IMR-90 (cell line): Measurements from ENCODE around the gene SHISAL2B. TPM values are rescaled to one million over a fixed set of nuclear protein-coding genes. Genes with fewer than 3 reads are reported as not detected.

Source experiments
- ATAC-seq: fragments of 200-7000 bp; cut with Tn5 transposase; 2 replicates; pipeline ENCODE4 v1.9.1; 2020; ENCODE audit warnings: low read depth, mild to moderate bottlenecking, moderate library complexity
- BruUV-seq: library from RNA; stranded (reverse); fragments of 400-500 nt; replicated peaks from 2 replicates; lab custom pipeline; 2021; lab: Mats Ljungman, UMichigan
- CTCF ChIA-PET: fragments of 300-600 bp; formaldehyde crosslinking; extraction: SDS; loops from one replicate; lab custom pipeline; 2021; ENCODE audit warnings: antibody characterized with exemption; lab: Yijun Ruan, JAX
- POLR2A ChIA-PET: fragments of 300-600 bp; sonication (Branson Sonifier 250); formaldehyde crosslinking; loops from one replicate; lab custom pipeline; 2022; ENCODE audit warnings: antibody characterized with exemption; ENCODE audit not compliant: unreplicated experiment; lab: Charles Lee
- DNase-seq: peaks from one replicate; pipeline ENCODE4 v3.0.0; 2013
- H2AFZ ChIP-seq: replicated peaks from 2 replicates; pipeline ENCODE3; 2013; ENCODE audit warnings: low read length, mild to moderate bottlenecking; ENCODE audit not compliant: poor library complexity
- H2AK5ac ChIP-seq: 2 replicates; pipeline ENCODE4 v1.6.1; 2013; ENCODE audit warnings: low read depth, low read length, inconsistent platforms
- H2AK9ac ChIP-seq: replicated peaks from 2 replicates; pipeline ENCODE3; 2013; ENCODE audit warnings: mild to moderate bottlenecking, low read depth, low read length, moderate library complexity; ENCODE audit not compliant: poor library complexity
- H2BK120ac ChIP-seq: 2 replicates; pipeline ENCODE4 v1.6.1; 2013; ENCODE audit warnings: low read depth, low read length, inconsistent platforms
- H2BK15ac ChIP-seq: 3 replicates; pipeline ENCODE4 v1.6.1; 2013; ENCODE audit warnings: low read depth, low read length, inconsistent platforms
- H2BK20ac ChIP-seq: 2 replicates; pipeline ENCODE4 v1.6.1; 2013; ENCODE audit warnings: low read depth, mild to moderate bottlenecking, inconsistent platforms, low read length, moderate library complexity
- H2BK5ac ChIP-seq: 2 replicates; pipeline ENCODE4 v1.6.1; 2013; ENCODE audit warnings: mild to moderate bottlenecking, low read depth, low read length, inconsistent platforms; ENCODE audit not compliant: poor library complexity, severe bottlenecking
- H3K14ac ChIP-seq: replicated peaks from 2 replicates; pipeline ENCODE4 v1.6.1; 2013; ENCODE audit warnings: low read depth, low read length, inconsistent platforms
- H3K18ac ChIP-seq: 2 replicates; pipeline ENCODE4 v1.6.1; 2013; ENCODE audit warnings: low read depth, low read length, control low read depth
- H3K23ac ChIP-seq: 2 replicates; pipeline ENCODE4 v1.6.1; 2013; ENCODE audit warnings: low read depth, low read length, inconsistent platforms
- H3K27ac ChIP-seq: 2 replicates; pipeline ENCODE4 v1.5.1; 2013; ENCODE audit warnings: mild to moderate bottlenecking, control low read depth, low read length; ENCODE audit not compliant: insufficient read depth
- H3K27me3 ChIP-seq: 2 replicates; pipeline ENCODE4 v1.6.1; 2013; ENCODE audit warnings: low read length; ENCODE audit not compliant: control insufficient read depth, insufficient read depth
- H3K36me3 ChIP-seq: 2 replicates; pipeline ENCODE4 v1.6.1; 2013; ENCODE audit warnings: low read length, mixed read lengths; ENCODE audit not compliant: control insufficient read depth, insufficient read depth
- H3K4ac ChIP-seq: 2 replicates; pipeline ENCODE4 v1.6.1; 2013; ENCODE audit warnings: low read depth, low read length, inconsistent platforms
- H3K4me1 ChIP-seq: 2 replicates; pipeline ENCODE4 v1.6.1; 2013; ENCODE audit warnings: low read length, mixed read lengths; ENCODE audit not compliant: control insufficient read depth, insufficient read depth
- H3K4me2 ChIP-seq: 2 replicates; pipeline ENCODE4 v1.6.1; 2013; ENCODE audit warnings: low read depth, mild to moderate bottlenecking, control low read depth, low read length, moderate library complexity
- H3K4me3 ChIP-seq: 2 replicates; pipeline ENCODE4 v1.5.1; 2013; ENCODE audit warnings: low read depth, mild to moderate bottlenecking, control low read depth, low read length, moderate library complexity; ENCODE audit not compliant: insufficient read depth
- H3K56ac ChIP-seq: 2 replicates; pipeline ENCODE4 v1.6.1; 2013; ENCODE audit warnings: low read length, inconsistent platforms; ENCODE audit not compliant: insufficient read depth; ENCODE audit errors: extremely low read depth
- H3K79me1 ChIP-seq, 2 experiments: 2 replicates each; pipeline ENCODE4 v1.6.1; 2013; ENCODE audit warnings: low read length in 2 of 2, inconsistent platforms in 1 of 2, low read depth in 1 of 2
- H3K9ac ChIP-seq: 2 replicates; pipeline ENCODE4 v1.6.1; 2013; ENCODE audit warnings: low read depth, low read length, control low read depth
- H3K9me1 ChIP-seq: 2 replicates; pipeline ENCODE4 v1.6.1; 2013; ENCODE audit warnings: low read length, inconsistent platforms; ENCODE audit not compliant: insufficient read depth
- H3K9me3 ChIP-seq: 2 replicates; pipeline ENCODE4 v1.6.1; 2013; ENCODE audit warnings: low read length; ENCODE audit not compliant: control insufficient read depth, insufficient read depth
- H4K20me1 ChIP-seq: 2 replicates; pipeline ENCODE4 v1.6.1; 2013; ENCODE audit warnings: low read length, inconsistent platforms; ENCODE audit not compliant: insufficient read depth
- H4K5ac ChIP-seq: 2 replicates; pipeline ENCODE4 v1.6.1; 2013; ENCODE audit warnings: mild to moderate bottlenecking, low read depth, low read length, control low read depth
- H4K8ac ChIP-seq, 2 experiments: 2 replicates each; pipeline ENCODE4 v1.6.1; 2013; ENCODE audit warnings: low read depth in 2 of 2, low read length in 2 of 2, control low read depth in 1 of 2, inconsistent platforms in 1 of 2
- H4K91ac ChIP-seq: 2 replicates; pipeline ENCODE4 v1.6.1; 2013; ENCODE audit warnings: low read depth, low read length, inconsistent platforms; ENCODE audit not compliant: insufficient read depth
- BHLHE40 ChIP-seq: fragments of 150-350 bp; IDR thresholded peaks from 2 replicates; pipeline ENCODE4 v1.6.1; 2016; ENCODE audit warnings: mild to moderate bottlenecking, low read depth, low read length
- CEBPB ChIP-seq: IDR thresholded peaks from 2 replicates; pipeline ENCODE4 v1.6.1; 2012; ENCODE audit warnings: low read depth, low read length, improper control_type of control experiment
- CTCF ChIP-seq: conservative IDR thresholded peaks from 2 replicates; pipeline ENCODE4 v1.5.1; 2012; ENCODE audit warnings: mild to moderate bottlenecking, low read depth, low read length, improper control_type of control experiment
- ELK1 ChIP-seq: fragments of 150-350 bp; IDR thresholded peaks from 2 replicates; pipeline ENCODE4 v1.6.1; 2016; ENCODE audit warnings: low read depth, mild to moderate bottlenecking, low read length, moderate library complexity, borderline replicate concordance
- FOS ChIP-seq: fragments of 150-350 bp; IDR thresholded peaks from 2 replicates; pipeline ENCODE4 v1.6.1; 2016; ENCODE audit warnings: low read depth, low read length
- MAFK ChIP-seq: IDR thresholded peaks from 2 replicates; pipeline ENCODE4 v1.6.1; 2012; ENCODE audit warnings: low read depth, low read length, improper control_type of control experiment
- MAZ ChIP-seq: IDR thresholded peaks from 2 replicates; pipeline ENCODE4 v1.6.1; 2012; ENCODE audit warnings: low read depth, mild to moderate bottlenecking, low read length, improper control_type of control experiment, moderate library complexity, borderline replicate concordance
- MXI1 ChIP-seq: IDR thresholded peaks from 2 replicates; pipeline ENCODE4 v1.6.1; 2012; ENCODE audit warnings: low read depth, mild to moderate bottlenecking, low read length, moderate library complexity, borderline replicate concordance
- NFE2L2 ChIP-seq: fragments of 150-350 bp; IDR thresholded peaks from 2 replicates; pipeline ENCODE4 v1.6.1; 2016; ENCODE audit warnings: low read depth, mild to moderate bottlenecking, low read length
- POLR2A ChIP-seq: IDR thresholded peaks from 2 replicates; pipeline ENCODE4 v1.6.1; 2012; ENCODE audit warnings: mild to moderate bottlenecking, low read depth, low read length
- RAD21 ChIP-seq: IDR thresholded peaks from 2 replicates; pipeline ENCODE4 v1.6.1; 2012; ENCODE audit warnings: low read length, improper control_type of control experiment
- RCOR1 ChIP-seq: IDR thresholded peaks from 2 replicates; pipeline ENCODE4 v1.6.1; 2012; ENCODE audit warnings: mild to moderate bottlenecking, low read length, improper control_type of control experiment; ENCODE audit not compliant: insufficient replicate concordance
- RFX5 ChIP-seq: IDR thresholded peaks from 2 replicates; pipeline ENCODE4 v1.8.0; 2012; ENCODE audit warnings: low read depth, mild to moderate bottlenecking, low read length, moderate library complexity
- SMC3 ChIP-seq: fragments of 150-350 bp; IDR thresholded peaks from 2 replicates; pipeline ENCODE4 v1.6.1; 2016; ENCODE audit warnings: low read depth, mild to moderate bottlenecking, antibody characterized with exemption, low read length, moderate library complexity
- WGBS, 2 experiments: methylation state at CpG; one replicate each; pipeline versions ENCODE4 v1.1.5 to v1.1.7; 2013; ENCODE audit warnings: missing lambda C conversion rate in 2 of 2; ENCODE audit not compliant: insufficient read length in 1 of 2; ENCODE audit errors: extremely low coverage in 2 of 2; 5-methylcytosine and 5-hydroxymethylcytosine counted together
- dilution Hi-C: fragments of 300-500 bp; cut with HindIII; formaldehyde crosslinking; loops from one replicate; pipeline ENCODE4 v1.14.3; 2018; ENCODE audit warnings: low sequenced_read_pairs; ENCODE audit not compliant: unreplicated experiment
- in situ Hi-C: fragments of 300-500 bp; cut with MboI; formaldehyde crosslinking; loops from 3 replicates; pipeline ENCODE4 v1.14.3; 2019; ENCODE audit warnings: low sequenced_read_pairs, inconsistent platforms, mixed read lengths
- intact Hi-C: fragments of 100-400 bp; cut with micrococcal nuclease; formaldehyde crosslinking; loops from 2 replicates; pipeline ENCODE4 v1.10.0; 2022
- polyA plus RNA-seq, 3 experiments: library from polyadenylated mRNA; depleted of rRNA; stranded (reverse); fragments of >200 nt; gene quantifications; 2 replicates each; pipeline ENCODE4 v1.2.3, GENCODE V29; 2012; ENCODE audit warnings: low replicate concordance in 1 of 3
- total RNA-seq: library from RNA; depleted of rRNA; stranded (reverse); fragments of >200 nt; gene quantifications from 2 replicates; pipeline ENCODE4 v1.2.3, GENCODE V29; 2012
- TF ChIP-seq, protein P1 (sequence below): fragments of 150-350 bp; IDR thresholded peaks from 2 replicates; pipeline ENCODE4 v1.6.1; 2017; ENCODE audit warnings: mild to moderate bottlenecking, antibody characterized with exemption, low read length, low read depth

Gene SHISAL2B
- total and polyA plus RNA-seq, 2 of the 4 experiments (the other 2 are of a cell fraction), result not detected

GRCh38 chr5:64688391-64688790, 1.9 kb upstream of the SHISAL2B start:
- H4K20me1 ChIP-seq, result no peaks in the 10 kb centered on the region
- no peak overlapping the region for H4K5ac ChIP-seq
- H3K4ac ChIP-seq, result no peak overlapping the region
- WGBS, 2 experiments, result no CpG with 5 or more reads among the region's 3 CpGs
- no peak overlapping the region for H2AK9ac ChIP-seq
- no TSS peak for BruUV-seq
- no peak overlapping the region for H2AK5ac ChIP-seq
- H3K79me1 ChIP-seq, result no peaks in the 10 kb centered on the region
- H3K9me1 ChIP-seq, result no peaks in the 10 kb centered on the region
- DNase-seq (no peak), ATAC-seq (no peak)
- no peak overlapping the region for H2BK120ac ChIP-seq
- 0 out of 2 replicates have a peak, but pooled peaks cover 4% of the 10 kb centered on the region for H3K4me1 ChIP-seq
- H3K18ac ChIP-seq, result no peak overlapping the region
- ChIA-PET CTCF (no interaction called here), POLR2A (no interaction called here)
- in situ Hi-C loops, result no loop called here
- H3K4me2 ChIP-seq, result no peak overlapping the region
- H2BK20ac ChIP-seq, result no peak overlapping the region
- no peak overlapping the region for H4K8ac ChIP-seq
- no peak overlapping the region for H3K4me3 ChIP-seq
- no peaks in the 10 kb centered on the region for H3K36me3 ChIP-seq
- intact Hi-C loops, result no loop called here
- no peak overlapping the region for H4K91ac ChIP-seq
- no peak overlapping the region for H2BK15ac ChIP-seq
- TF ChIP-seq POLR2A (no peak), ELK1 (no peak), RCOR1 (no peak), MXI1 (no peak), MAZ (no peak), FOS (no peak), CEBPB (no peak), BHLHE40 (no peak), RAD21 (no peak), RFX5 (no peak), MAFK (no peak), CTCF (no peak), SMC3 (no peak), NFE2L2 (no peak)
- TF ChIP-seq, protein P1, sequence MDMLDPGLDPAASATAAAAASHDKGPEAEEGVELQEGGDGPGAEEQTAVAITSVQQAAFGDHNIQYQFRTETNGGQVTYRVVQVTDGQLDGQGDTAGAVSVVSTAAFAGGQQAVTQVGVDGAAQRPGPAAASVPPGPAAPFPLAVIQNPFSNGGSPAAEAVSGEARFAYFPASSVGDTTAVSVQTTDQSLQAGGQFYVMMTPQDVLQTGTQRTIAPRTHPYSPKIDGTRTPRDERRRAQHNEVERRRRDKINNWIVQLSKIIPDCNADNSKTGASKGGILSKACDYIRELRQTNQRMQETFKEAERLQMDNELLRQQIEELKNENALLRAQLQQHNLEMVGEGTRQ, result no peak
- dilution Hi-C loops, result no loop called here
- no peak overlapping the region for H2BK5ac ChIP-seq
- no peak overlapping the region for H3K14ac ChIP-seq
- H3K56ac ChIP-seq, result no peak overlapping the region
- H3K9me3 ChIP-seq, result no peaks in the 10 kb centered on the region
- no peak overlapping the region for H3K27ac ChIP-seq
- no peak overlapping the region for H3K9ac ChIP-seq
- H3K27me3 ChIP-seq, result peaks cover 56% of the 10 kb centered on the region
- H2AFZ ChIP-seq, result no peak overlapping the region
- H3K23ac ChIP-seq, result no peak overlapping the region
